Keratinocyte (primary cell): ENCODE results near the gene ATP6V1G3. TPM values are rescaled to one million over a fixed set of nuclear protein-coding genes. Genes with fewer than 3 reads are reported as not detected.

Experiments
- DNase-seq: peaks from one replicate; pipeline ENCODE4 v3.0.0-alpha.2; 2011; ENCODE audit warnings: low read depth, missing footprints, low spot score
- FAIRE-seq: peaks from 2 replicates; lab custom pipeline; 2011; peaks lifted over from hg19 to GRCh38; lab: Jason Lieb, UNC
- H2AFZ ChIP-seq: 2 replicates; pipeline ENCODE4 v1.6.0; 2012; ENCODE audit warnings: low read length, control low read depth, inconsistent platforms; ENCODE audit not compliant: control insufficient read depth
- H3K27ac ChIP-seq: 2 replicates; pipeline ENCODE4 v1.5.1; 2011; ENCODE audit warnings: low read length; ENCODE audit not compliant: control insufficient read depth, insufficient read depth
- H3K27me3 ChIP-seq: 3 replicates; pipeline ENCODE4 v1.6.0; 2011; ENCODE audit warnings: low read length; ENCODE audit not compliant: control insufficient read depth, insufficient read depth; ENCODE audit errors: extremely low read depth
- H3K36me3 ChIP-seq, 2 experiments: 2 replicates in 1 of 2; 3 replicates in 1 of 2; pipeline ENCODE4 v1.5.1; 2011; ENCODE audit warnings: low read length in 2 of 2, mild to moderate bottlenecking in 1 of 2; ENCODE audit not compliant: control insufficient read depth in 2 of 2, insufficient read depth in 2 of 2; ENCODE audit errors: extremely low read depth in 1 of 2
- H3K4me1 ChIP-seq: 3 replicates; pipeline ENCODE4 v1.5.1; 2011; ENCODE audit warnings: low read length; ENCODE audit not compliant: control insufficient read depth, insufficient read depth; ENCODE audit errors: extremely low read depth
- H3K4me2 ChIP-seq: 3 replicates; pipeline ENCODE4 v1.6.0; 2011; ENCODE audit warnings: low read depth, low read length; ENCODE audit not compliant: control insufficient read depth, insufficient read depth; ENCODE audit errors: extremely low read depth
- H3K4me3 ChIP-seq, 3 experiments: fragments of 200-600 bp in 1 of 3; sonication (generic) in 1 of 3; 2 replicates in 2 of 3; 3 replicates in 1 of 3; pipeline ENCODE4 v1.5.1; 2011 to 2016; ENCODE audit warnings: low read length in 3 of 3, mild to moderate bottlenecking in 3 of 3, control low read depth in 2 of 3, inconsistent platforms in 1 of 3, low read depth in 1 of 3, mixed read lengths in 1 of 3, mixed run types in 1 of 3, moderate library complexity in 1 of 3; ENCODE audit not compliant: control insufficient read depth in 2 of 3, insufficient read depth in 2 of 3; ENCODE audit errors: extremely low read depth in 1 of 3
- H3K79me2 ChIP-seq: 2 replicates; pipeline ENCODE4 v1.6.0; 2012; ENCODE audit warnings: low read length; ENCODE audit not compliant: control insufficient read depth, insufficient read depth
- H3K9ac ChIP-seq: 3 replicates; pipeline ENCODE4 v1.6.0; 2011; ENCODE audit warnings: low read length; ENCODE audit not compliant: control insufficient read depth, insufficient read depth; ENCODE audit errors: extremely low read depth
- H3K9me1 ChIP-seq: 3 replicates; pipeline ENCODE4 v1.6.0; 2011; ENCODE audit warnings: low read length; ENCODE audit not compliant: control insufficient read depth, insufficient read depth; ENCODE audit errors: extremely low read depth
- H3K9me3 ChIP-seq: 2 replicates; pipeline ENCODE4 v1.5.1; 2012; ENCODE audit warnings: low read depth, low read length; ENCODE audit not compliant: control insufficient read depth
- H4K20me1 ChIP-seq: 3 replicates; pipeline ENCODE4 v1.6.0; 2011; ENCODE audit warnings: low read length; ENCODE audit not compliant: control insufficient read depth, insufficient read depth; ENCODE audit errors: extremely low read depth
- CTCF ChIP-seq, 3 experiments: IDR thresholded peaks in 1 of 3; conservative IDR thresholded peaks in 1 of 3; optimal IDR thresholded peaks in 1 of 3; 2 replicates in 2 of 3; 3 replicates in 1 of 3; pipeline versions ENCODE3 to v1.5.1; 2011; ENCODE audit warnings: low read length in 3 of 3, mild to moderate bottlenecking in 3 of 3, moderate library complexity in 2 of 3, control low read depth in 1 of 3, inconsistent platforms in 1 of 3; ENCODE audit not compliant: insufficient read depth in 2 of 3; ENCODE audit errors: extremely low read depth in 1 of 3
- EZH2 ChIP-seq: IDR thresholded peaks from one replicate; pipeline ENCODE4 v1.6.1; 2012; ENCODE audit warnings: inconsistent platforms, mild to moderate bottlenecking, low read length, moderate library complexity
- dilution Hi-C: fragments of 300-500 bp; cut with MboI; formaldehyde crosslinking; loops from one replicate; pipeline ENCODE4 v1.7.0; 2020; ENCODE audit warnings: low sequenced_read_pairs; ENCODE audit not compliant: extremely low pct_ligation_motif_present
- polyA plus RNA-seq, 5 experiments: library from polyadenylated mRNA; depleted of rRNA in 3 of 5; stranded (reverse) in 3 of 5; stranded (forward) in 1 of 5; unstranded in 1 of 5; fragments of >200 nt; gene quantifications; 1 replicate in 1 of 5; 2 replicates in 3 of 5; 3 replicates in 1 of 5; pipeline versions ENCODE4 v1.2.1 to v1.2.3, GENCODE V29; 2011 to 2012; ENCODE audit warnings: missing spikeins in 2 of 5, low read depth in 1 of 5, low replicate concordance in 1 of 5

Gene ATP6V1G3
- polyA plus RNA-seq, 1 donor (not counting 4 experiments of a cell fraction or from before 2014, with no cell fraction given), result not detected

GRCh38 chr1:198517623-198518199 is 22.8 kb downstream of the ATP6V1G3 start:
- H3K27ac ChIP-seq, result no peak overlapping the region
- no peak overlapping the region for H3K4me2 ChIP-seq
- dilution Hi-C loops, result no loop called here
- H3K27me3 ChIP-seq, result no peaks in the 10 kb centered on the region
- FAIRE-seq (no peak), DNase-seq (no peak)
- peaks cover 3% of the 10 kb centered on the region for H3K4me1 ChIP-seq
- no peak overlapping the region for H3K4me3 ChIP-seq
- H4K20me1 ChIP-seq, result no peaks in the 10 kb centered on the region
- no peaks in the 10 kb centered on the region for H3K79me2 ChIP-seq
- no peak overlapping the region for H3K9ac ChIP-seq
- H3K9me1 ChIP-seq, result no peaks in the 10 kb centered on the region
- no peak overlapping the region for H2AFZ ChIP-seq
- H3K9me3 ChIP-seq, result no peaks in the 10 kb centered on the region
- TF ChIP-seq CTCF (optimal IDR thresholded peaks at IDR 0.05 in 1 of 3, IDR thresholded peaks at IDR 0.05 in 1 of 3, conservative IDR thresholded peaks at IDR 0.05 in 1 of 3; ENCODE audit: extremely low read depth in 1 of 3, insufficient read depth in 2 of 3, low read length in 3 of 3), result no peak
- no peaks in the 10 kb centered on the region for H3K36me3 ChIP-seq

GRCh38 chr1:198500096-198500495 is 40.4 kb downstream of the ATP6V1G3 start:
- no peak overlapping the region for H3K27ac ChIP-seq
- H3K79me2 ChIP-seq, result no peaks in the 10 kb centered on the region
- H3K27me3 ChIP-seq, result no peaks in the 10 kb centered on the region
- no peak for FAIRE-seq
- H3K36me3 ChIP-seq, result no peaks in the 10 kb centered on the region
- DNase-seq, result no peak
- TF ChIP-seq EZH2, result no peak
- TF ChIP-seq CTCF (optimal IDR thresholded peaks at IDR 0.05 in 1 of 3, IDR thresholded peaks at IDR 0.05 in 1 of 3, conservative IDR thresholded peaks at IDR 0.05 in 1 of 3; ENCODE audit: extremely low read depth in 1 of 3, insufficient read depth in 2 of 3, low read length in 3 of 3), result no peak
- dilution Hi-C loops, result no loop called here
- H3K9ac ChIP-seq, result no peak overlapping the region
- H3K4me3 ChIP-seq, result no peak overlapping the region
- no peaks in the 10 kb centered on the region for H4K20me1 ChIP-seq
- H3K9me3 ChIP-seq, result no peaks in the 10 kb centered on the region
- peaks cover 22% of the 10 kb centered on the region for H3K4me1 ChIP-seq
- H3K4me2 ChIP-seq, result no peak overlapping the region
- H2AFZ ChIP-seq, result no peak overlapping the region
- H3K9me1 ChIP-seq, result no peaks in the 10 kb centered on the region
